ENCODE measurements around the gene TBCE.

- TF ChIP-seq CTCF (IDR thresholded peaks at IDR 0.05; ENCODE audit: insufficient read depth, low read depth, low read length) (no peak), EZH2 (IDR thresholded peaks at IDR 0.05; ENCODE audit: insufficient read depth, low read length) (no peak)
Measured at GRCh38 chr1:235358899-235359298, 8.3 kb upstream of the TBCE start.

All from astrocyte (in vitro differentiated cells and primary cell).